Hepatocyte (in vitro differentiated cells): ENCODE measurements around the gene ZMAT5. TPM values are rescaled to one million over a fixed set of nuclear protein-coding genes. Genes with fewer than 3 reads are reported as not detected.

Experiments used
- DNase-seq: peaks from one replicate; pipeline ENCODE4 v3.0.0-alpha.2; 2016; ENCODE audit warnings: low spot score
- H2AFZ ChIP-seq: fragments of 200-600 bp; sonication (generic); 2 replicates; pipeline ENCODE4 v1.6.0; 2016; ENCODE audit warnings: antibody characterized with exemption, mild to moderate bottlenecking
- H3K27ac ChIP-seq: fragments of 200-600 bp; sonication (generic); 2 replicates; pipeline ENCODE4 v1.5.1; 2016; ENCODE audit warnings: mild to moderate bottlenecking
- H3K27me3 ChIP-seq: fragments of 200-600 bp; sonication (generic); 2 replicates; pipeline ENCODE4 v1.6.1; 2016
- H3K36me3 ChIP-seq: fragments of 200-600 bp; sonication (generic); replicated peaks from 2 replicates; pipeline ENCODE4 v1.5.1; 2016; ENCODE audit warnings: low read depth; ENCODE audit not compliant: insufficient read depth
- H3K4me1 ChIP-seq: fragments of 200-600 bp; sonication (generic); 2 replicates; pipeline ENCODE4 v1.5.1; 2016; ENCODE audit warnings: mild to moderate bottlenecking, moderate library complexity; ENCODE audit not compliant: insufficient read depth
- H3K4me2 ChIP-seq: fragments of 200-600 bp; sonication (generic); 2 replicates; pipeline ENCODE4 v1.6.0; 2016
- H3K4me3 ChIP-seq: fragments of 200-600 bp; sonication (generic); 2 replicates; pipeline ENCODE4 v1.5.1; 2016; ENCODE audit warnings: mild to moderate bottlenecking
- H3K79me2 ChIP-seq: fragments of 200-600 bp; sonication (generic); 2 replicates; pipeline ENCODE4 v1.6.0; 2017; ENCODE audit warnings: mild to moderate bottlenecking
- H3K9me2 ChIP-seq: fragments of 200-600 bp; sonication (generic); replicated peaks from 2 replicates; pipeline ENCODE4 v1.6.0; 2017; ENCODE audit warnings: mild to moderate bottlenecking; ENCODE audit not compliant: insufficient read depth
- H3K9me3 ChIP-seq: fragments of 200-600 bp; sonication (generic); 2 replicates; pipeline ENCODE4 v1.5.1; 2016; ENCODE audit warnings: low read depth, mild to moderate bottlenecking
- H4K20me1 ChIP-seq: fragments of 200-600 bp; sonication (generic); 2 replicates; pipeline ENCODE4 v1.6.0; 2016; ENCODE audit warnings: mild to moderate bottlenecking; ENCODE audit not compliant: insufficient read depth, poor library complexity, severe bottlenecking
- EZH2 ChIP-seq: fragments of 200-600 bp; sonication (generic); IDR thresholded peaks from 2 replicates; pipeline ENCODE4 v1.6.1; 2016; ENCODE audit warnings: antibody characterized with exemption, mild to moderate bottlenecking, borderline replicate concordance
- EZH2phosphoT487 ChIP-seq: fragments of 200-600 bp; sonication (generic); IDR thresholded peaks from one replicate; pipeline ENCODE4 v1.6.1; 2018; ENCODE audit warnings: antibody characterized with exemption, mild to moderate bottlenecking, low read depth, moderate library complexity; ENCODE audit not compliant: unreplicated experiment, severe bottlenecking
- WGBS: methylation state at CpG from one replicate; pipeline ENCODE4 v1.1.6; 2016; ENCODE audit warnings: low lambda C conversion rate; ENCODE audit errors: missing lambda C conversion rate; 5-methylcytosine and 5-hydroxymethylcytosine counted together
- polyA plus RNA-seq: library from polyadenylated mRNA; unstranded; fragments of >200 nt; fragmentation: Nextera tagmentation; extraction: Ambion mirVana; gene quantifications from 2 replicates; pipeline ENCODE4 v1.2.1, GENCODE V29; 2016
- total RNA-seq: library from RNA; depleted of rRNA; stranded (reverse); fragments of >200 nt; gene quantifications from 2 replicates; pipeline ENCODE4 v1.2.3, GENCODE V29; 2014
- TF ChIP-seq, protein P1 (sequence below): fragments of 200-600 bp; sonication (generic); IDR thresholded peaks from 2 replicates; pipeline ENCODE4 v1.5.1; 2016; ENCODE audit warnings: antibody characterized with exemption, mild to moderate bottlenecking; ENCODE audit not compliant: poor library complexity

ZMAT5 gene
- total and polyA plus RNA-seq, 2 experiments from 2014 or later: 18.2 to 38.5 TPM

DNA sequence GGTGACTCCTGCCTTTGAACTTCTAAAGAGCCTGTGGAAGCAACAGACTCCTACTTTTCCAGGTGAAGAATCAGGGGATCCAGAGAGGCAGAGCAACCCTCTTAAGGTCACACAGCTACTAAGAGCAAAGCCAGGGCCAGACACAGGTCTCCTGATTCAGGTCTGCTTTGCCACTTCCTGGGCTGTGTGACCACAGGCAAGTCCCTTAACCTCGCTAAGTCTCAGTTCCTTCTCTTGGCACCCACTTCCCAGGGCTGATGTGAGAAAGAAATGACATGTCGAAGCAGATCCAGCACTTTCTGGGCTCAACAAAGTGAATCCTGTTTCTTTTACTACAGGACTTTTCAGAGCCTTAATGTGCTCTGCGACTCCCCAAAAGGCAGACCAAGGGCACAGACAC lies 30.5 kb upstream of the ZMAT5 start:
- WGBS: 87% methylated on average over 3 of the region's 3 CpGs
- H3K9me3 ChIP-seq: no peaks in the 10 kb centered on the region
- no peak overlapping the region for H3K27ac ChIP-seq
- no peak overlapping the region for H2AFZ ChIP-seq
- H3K4me2 ChIP-seq: no peak overlapping the region
- H3K9me2 ChIP-seq: no peaks in the 10 kb centered on the region
- H3K36me3 ChIP-seq: no peaks in the 10 kb centered on the region
- peaks cover 27% of the 10 kb centered on the region for H3K4me1 ChIP-seq
- no peak for DNase-seq
- H3K27me3 ChIP-seq: no peaks in the 10 kb centered on the region
- TF ChIP-seq EZH2phosphoT487 (no peak), EZH2 (no peak)
- TF ChIP-seq, protein P1, sequence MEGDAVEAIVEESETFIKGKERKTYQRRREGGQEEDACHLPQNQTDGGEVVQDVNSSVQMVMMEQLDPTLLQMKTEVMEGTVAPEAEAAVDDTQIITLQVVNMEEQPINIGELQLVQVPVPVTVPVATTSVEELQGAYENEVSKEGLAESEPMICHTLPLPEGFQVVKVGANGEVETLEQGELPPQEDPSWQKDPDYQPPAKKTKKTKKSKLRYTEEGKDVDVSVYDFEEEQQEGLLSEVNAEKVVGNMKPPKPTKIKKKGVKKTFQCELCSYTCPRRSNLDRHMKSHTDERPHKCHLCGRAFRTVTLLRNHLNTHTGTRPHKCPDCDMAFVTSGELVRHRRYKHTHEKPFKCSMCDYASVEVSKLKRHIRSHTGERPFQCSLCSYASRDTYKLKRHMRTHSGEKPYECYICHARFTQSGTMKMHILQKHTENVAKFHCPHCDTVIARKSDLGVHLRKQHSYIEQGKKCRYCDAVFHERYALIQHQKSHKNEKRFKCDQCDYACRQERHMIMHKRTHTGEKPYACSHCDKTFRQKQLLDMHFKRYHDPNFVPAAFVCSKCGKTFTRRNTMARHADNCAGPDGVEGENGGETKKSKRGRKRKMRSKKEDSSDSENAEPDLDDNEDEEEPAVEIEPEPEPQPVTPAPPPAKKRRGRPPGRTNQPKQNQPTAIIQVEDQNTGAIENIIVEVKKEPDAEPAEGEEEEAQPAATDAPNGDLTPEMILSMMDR: no peak
- no peaks in the 10 kb centered on the region for H3K79me2 ChIP-seq
- H3K4me3 ChIP-seq: no peak overlapping the region
- no peaks in the 10 kb centered on the region for H4K20me1 ChIP-seq

DNA sequence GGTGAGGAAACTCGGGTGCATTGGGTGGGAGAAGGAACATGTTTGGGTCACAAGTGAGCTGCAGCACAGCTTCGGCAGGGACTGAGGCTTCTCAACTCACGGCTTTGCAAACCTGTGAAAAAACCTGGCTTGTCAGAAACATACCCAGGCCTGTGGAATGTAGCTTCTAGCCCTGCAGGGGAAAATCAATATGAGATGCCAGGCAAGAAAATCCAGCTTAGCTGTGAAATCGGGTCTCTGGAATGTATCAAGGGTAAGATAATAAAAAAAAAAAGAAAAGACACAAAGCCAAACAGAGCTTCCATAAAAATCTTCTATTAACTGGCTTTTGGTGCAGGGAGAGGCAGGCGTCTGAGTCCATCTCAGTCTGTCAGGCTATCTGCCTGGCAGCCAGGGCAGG lies 28.9 kb upstream of the ZMAT5 start:
- no peak overlapping the region for H2AFZ ChIP-seq
- H3K4me2 ChIP-seq: no peak overlapping the region
- TF ChIP-seq, protein P1: no peak
- no peak for DNase-seq
- H3K27ac ChIP-seq: no peak overlapping the region
- H3K36me3 ChIP-seq: no peaks in the 10 kb centered on the region
- 39% methylated on average over 5 of the region's 5 CpGs for WGBS
- peaks cover 27% of the 10 kb centered on the region for H3K4me1 ChIP-seq
- H3K9me3 ChIP-seq: no peaks in the 10 kb centered on the region
- H3K9me2 ChIP-seq: no peaks in the 10 kb centered on the region
- no peaks in the 10 kb centered on the region for H3K27me3 ChIP-seq
- no peaks in the 10 kb centered on the region for H4K20me1 ChIP-seq
- H3K79me2 ChIP-seq: no peaks in the 10 kb centered on the region
- no peak overlapping the region for H3K4me3 ChIP-seq

DNA sequence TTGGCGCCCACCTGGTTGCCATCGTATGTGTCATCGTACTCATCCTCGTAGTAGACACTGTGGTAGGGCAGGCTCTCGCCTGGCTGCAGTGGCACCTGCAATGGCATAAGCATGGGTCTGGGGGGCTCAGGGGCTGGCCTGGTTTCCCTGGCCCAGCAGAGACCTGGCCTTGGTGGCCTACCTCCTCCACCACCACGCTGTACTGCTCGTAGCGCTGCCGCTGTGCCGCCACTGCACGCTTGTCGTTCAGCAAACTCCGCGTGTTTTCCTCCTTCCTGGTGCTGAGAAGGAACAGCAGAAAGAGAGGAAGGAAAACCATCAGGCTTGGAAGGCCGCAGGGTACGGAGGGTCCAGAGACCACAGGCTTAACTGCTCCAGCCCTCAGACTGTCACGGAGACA lies 26.6 kb upstream of the ZMAT5 start:
- no peaks in the 10 kb centered on the region for H3K79me2 ChIP-seq
- peaks cover 14% of the 10 kb centered on the region for H3K4me1 ChIP-seq
- no peak overlapping the region for H3K27ac ChIP-seq
- H3K27me3 ChIP-seq: no peaks in the 10 kb centered on the region
- H3K9me3 ChIP-seq: no peaks in the 10 kb centered on the region
- no peak overlapping the region for H3K4me3 ChIP-seq
- no peak overlapping the region for H3K4me2 ChIP-seq
- TF ChIP-seq EZH2 (no peak), EZH2phosphoT487 (no peak)
- TF ChIP-seq, protein P1: no peak
- no peaks in the 10 kb centered on the region for H3K36me3 ChIP-seq
- no peak overlapping the region for H2AFZ ChIP-seq
- 97% methylated on average over 17 of the region's 17 CpGs for WGBS
- DNase-seq: no peak
- H3K9me2 ChIP-seq: no peaks in the 10 kb centered on the region
- no peaks in the 10 kb centered on the region for H4K20me1 ChIP-seq

DNA sequence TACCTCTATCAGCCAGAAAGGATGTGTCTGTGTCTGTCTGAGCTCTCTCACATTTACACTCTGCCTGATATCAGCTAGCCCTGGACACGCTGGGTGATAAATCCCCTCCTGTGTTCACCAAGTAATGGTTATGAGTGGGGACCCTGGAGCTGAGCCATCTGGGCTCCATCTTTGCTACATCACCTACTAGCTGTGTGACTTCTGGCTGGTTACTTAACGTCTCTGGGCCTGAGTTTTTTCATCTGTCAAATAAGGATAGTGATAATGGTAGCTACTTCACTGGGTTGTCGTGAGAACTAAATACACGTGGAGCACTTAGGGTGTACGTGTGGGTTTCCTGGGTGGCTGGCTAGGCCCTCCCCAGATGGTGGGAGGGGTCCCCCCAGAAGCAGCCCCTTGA lies 23.3 kb upstream of the ZMAT5 start:
- no peak overlapping the region for H2AFZ ChIP-seq
- no peak overlapping the region for H3K27ac ChIP-seq
- DNase-seq: no peak
- WGBS: 95% methylated on average over 5 of the region's 5 CpGs
- no peaks in the 10 kb centered on the region for H4K20me1 ChIP-seq
- H3K79me2 ChIP-seq: no peaks in the 10 kb centered on the region
- H3K27me3 ChIP-seq: no peaks in the 10 kb centered on the region
- no peaks in the 10 kb centered on the region for H3K9me2 ChIP-seq
- H3K4me2 ChIP-seq: no peak overlapping the region
- H3K4me1 ChIP-seq: peaks cover 1% of the 10 kb centered on the region
- H3K36me3 ChIP-seq: no peaks in the 10 kb centered on the region
- H3K4me3 ChIP-seq: no peak overlapping the region
- no peaks in the 10 kb centered on the region for H3K9me3 ChIP-seq
- TF ChIP-seq EZH2phosphoT487 (no peak), EZH2 (no peak)
- TF ChIP-seq, protein P1: no peak
